Measurements from ENCODE around the gene FARSB.

The FARSB gene

GRCh38 chr2:222545823-222546795 lies 109.8 kb downstream of the FARSB start:
- DNase-seq: no peak

GRCh38 chr2:222544661-222545060 lies 111.2 kb downstream of the FARSB start:
- no peak for DNase-seq

- no peak for DNase-seq
Observed at GRCh38 chr2:222538535-222538934, 117.4 kb downstream of the FARSB start.

GRCh38 chr2:222535477-222535876 lies 120.4 kb downstream of the FARSB start:
- no peak for DNase-seq

GRCh38 chr2:222532315-222532714 lies 123.6 kb downstream of the FARSB start:
- DNase-seq: no peak

- no peak for DNase-seq
Observed at GRCh38 chr2:222526480-222527277, 129.2 kb downstream of the FARSB start.

- no peak for DNase-seq
Observed at GRCh38 chr2:222525811-222526210, 130.1 kb downstream of the FARSB start.

- no peak for DNase-seq
Observed at GRCh38 chr2:222523783-222524544, 131.9 kb downstream of the FARSB start.

GRCh38 chr2:222522082-222522481 lies 133.8 kb downstream of the FARSB start:
- no peak for DNase-seq

GRCh38 chr2:222521099-222521498 lies 134.8 kb downstream of the FARSB start:
- DNase-seq: no peak
